HepG2 (cell line): Measurements from ENCODE around the gene USH2A. TPM values are rescaled to one million over a fixed set of nuclear protein-coding genes. Genes with fewer than 3 reads are reported as not detected.

Source experiments
- ATAC-seq: fragments of 200-7000 bp; cut with Tn5 transposase; 3 replicates; pipeline ENCODE4 v1.9.1; 2020; ENCODE audit warnings: mild to moderate bottlenecking, moderate library complexity
- BruUV-seq: library from RNA; stranded (reverse); fragments of 400-500 nt; replicated peaks from 2 replicates; lab custom pipeline; 2021; lab: Mats Ljungman, UMichigan
- CTCF ChIA-PET: fragments of 300-600 bp; formaldehyde crosslinking; extraction: SDS; loops from one replicate; lab custom pipeline; 2021; ENCODE audit warnings: low total read pairs, inconsistent platforms, low intra/inter-chr PET ratio; lab: Yijun Ruan, JAX
- POLR2A ChIA-PET: fragments of 350-600 bp; sonication (Branson Sonifier 250); formaldehyde crosslinking; loops from one replicate; lab custom pipeline; 2020; ENCODE audit warnings: antibody characterized with exemption, inconsistent platforms; lab: Yijun Ruan, JAX
- DNase-seq: peaks from one replicate; pipeline ENCODE4 v3.0.0-alpha.2; 2015; ENCODE audit warnings: low spot score
- FAIRE-seq: peaks from 3 replicates; lab custom pipeline; 2011; peaks lifted over from hg19 to GRCh38; lab: Jason Lieb, UNC
- H2AFZ ChIP-seq: one replicate; pipeline ENCODE4 v1.6.1; 2011; ENCODE audit warnings: low read length, inconsistent platforms
- H3K27ac ChIP-seq: fragments of 300-600 bp; 3 replicates; pipeline ENCODE4 v1.8.0; 2011; ENCODE audit warnings: mixed run types, mild to moderate bottlenecking, mixed read lengths, low read length, inconsistent platforms; ENCODE audit not compliant: insufficient read depth; ENCODE audit errors: extremely low read length
- H3K27me3 ChIP-seq, 2 experiments: fragments of 200-600 bp in 1 of 2; 2 replicates in 1 of 2; 3 replicates in 1 of 2; pipeline versions ENCODE4 v1.6.0 to v1.8.0; 2011; ENCODE audit warnings: low read length in 2 of 2, mild to moderate bottlenecking in 2 of 2, moderate library complexity in 2 of 2, inconsistent platforms in 1 of 2; ENCODE audit not compliant: insufficient read depth in 2 of 2, control insufficient read depth in 1 of 2
- H3K36me3 ChIP-seq, 2 experiments: fragments of 200-600 bp in 1 of 2; replicated peaks in 1 of 2; 2 replicates in 1 of 2; 3 replicates in 1 of 2; pipeline versions ENCODE4 v1.5.1 to v1.8.0; 2011; ENCODE audit warnings: low read length in 2 of 2, inconsistent platforms in 1 of 2; ENCODE audit not compliant: insufficient read depth in 2 of 2, control insufficient read depth in 1 of 2
- H3K4me1 ChIP-seq: 2 replicates; pipeline ENCODE4 v1.5.1; 2012; ENCODE audit warnings: low read length, inconsistent platforms; ENCODE audit not compliant: insufficient read depth
- H3K4me2 ChIP-seq: 2 replicates; pipeline ENCODE4 v1.6.0; 2011; ENCODE audit warnings: low read depth, low read length, inconsistent platforms
- H3K4me3 ChIP-seq, 3 experiments: fragments of 200-600 bp in 1 of 3; sonication (generic), shearing (Covaris generic) in 1 of 3; replicated peaks in 1 of 3; 2 replicates each; pipeline ENCODE4 v1.5.1; 2011 to 2016; ENCODE audit warnings: low read length in 3 of 3, inconsistent platforms in 2 of 3, low read depth in 2 of 3, mild to moderate bottlenecking in 2 of 3, control low read depth in 1 of 3, mixed read lengths in 1 of 3; ENCODE audit not compliant: insufficient read depth in 1 of 3
- H3K79me2 ChIP-seq: one replicate; pipeline ENCODE4 v1.6.1; 2011; ENCODE audit warnings: low read length, inconsistent platforms; ENCODE audit not compliant: insufficient read depth
- H3K9ac ChIP-seq: 2 replicates; pipeline ENCODE4 v1.6.0; 2011; ENCODE audit warnings: mild to moderate bottlenecking, low read depth, low read length, inconsistent platforms; ENCODE audit not compliant: insufficient read depth
- H3K9me3 ChIP-seq: 2 replicates; pipeline ENCODE4 v1.5.1; 2012; ENCODE audit warnings: mild to moderate bottlenecking, low read length
- H4K20me1 ChIP-seq: 2 replicates; pipeline ENCODE4 v1.6.0; 2011; ENCODE audit warnings: inconsistent platforms, mild to moderate bottlenecking, low read length, moderate library complexity; ENCODE audit not compliant: insufficient read depth
- FOXM1 ChIP-seq: sonication (generic); formaldehyde crosslinking; IDR thresholded peaks from 2 replicates; pipeline ENCODE4 v1.5.0; 2020; ENCODE audit warnings: missing genetic modification reagents
- MED13 ChIP-seq: sonication (generic); formaldehyde crosslinking; IDR thresholded peaks from 2 replicates; pipeline ENCODE4 v1.5.0; 2020; ENCODE audit warnings: missing genetic modification reagents
- MIER3 ChIP-seq: IDR thresholded peaks from 2 replicates; pipeline ENCODE4 v1.6.1; 2016; ENCODE audit warnings: missing compliant biosample characterization, borderline replicate concordance
- NFKBIZ ChIP-seq: IDR thresholded peaks from 2 replicates; pipeline ENCODE4 v1.6.1; 2018; ENCODE audit warnings: missing genetic modification reagents, missing compliant biosample characterization
- SP1 ChIP-seq, 2 experiments: fragments of 450-650 bp in 1 of 2; sonication (generic) in 1 of 2; formaldehyde crosslinking in 1 of 2; IDR thresholded peaks; 2 replicates each; pipeline versions ENCODE4 v1.4.0 to v1.6.1; 2016 to 2020; ENCODE audit warnings: missing genetic modification reagents in 1 of 2
- SRSF4 ChIP-seq: fragments of 200-400 bp; formaldehyde crosslinking; IDR thresholded peaks from one replicate; pipeline ENCODE4 v1.6.1; 2018; ENCODE audit warnings: mild to moderate bottlenecking, low read depth, low read length, moderate library complexity; ENCODE audit not compliant: poor library complexity, severe bottlenecking
- XBP1 ChIP-seq: sonication (generic); formaldehyde crosslinking; IDR thresholded peaks from 2 replicates; pipeline ENCODE4 v1.5.0; 2020; ENCODE audit warnings: missing genetic modification reagents
- ZFY ChIP-seq: sonication (generic); formaldehyde crosslinking; IDR thresholded peaks from 2 replicates; pipeline ENCODE4 v1.4.0; 2020; ENCODE audit warnings: missing genetic modification reagents
- ZNF766 ChIP-seq: sonication (generic); formaldehyde crosslinking; IDR thresholded peaks from 2 replicates; pipeline ENCODE4 v1.5.0; 2020; ENCODE audit warnings: missing genetic modification reagents, borderline replicate concordance
- WGBS: methylation state at CpG from one replicate; pipeline ENCODE4 v1.1.6; 2017; ENCODE audit warnings: low lambda C conversion rate; 5-methylcytosine and 5-hydroxymethylcytosine counted together
- in situ Hi-C: cut with HindIII; loops from 2 replicates; pipeline ENCODE4 v1.10.0; 2017; ENCODE audit warnings: low pct_unique_long_range_greater_than_20kb; ENCODE audit not compliant: extremely low pct_ligation_motif_present
- intact Hi-C: fragments of 100-400 bp; cut with micrococcal nuclease; formaldehyde crosslinking; loops from one replicate; pipeline ENCODE4 v1.10.0; 2022; ENCODE audit not compliant: unreplicated experiment
- polyA plus RNA-seq, 8 experiments: library from polyadenylated mRNA; depleted of rRNA in 3 of 8; stranded (reverse) in 7 of 8; unstranded in 1 of 8; fragments of >200 nt; fragmentation: Illumina TruSeq in 4 of 8; extraction: Trizol in 4 of 8; gene quantifications; 2 replicates each; pipeline versions ENCODE4 v1.2.1 to v1.2.3, GENCODE V29; 2011 to 2016; ENCODE audit warnings: low read depth in 4 of 8, missing spikeins in 1 of 8, mixed read lengths in 1 of 8; ENCODE audit not compliant: insufficient read depth in 1 of 8
- total RNA-seq, 5 experiments: library from RNA; depleted of rRNA; stranded (reverse); fragments of >200 nt; fragmentation: Illumina TruSeq; extraction: Trizol; gene quantifications; 2 replicates each; pipeline ENCODE4 v1.2.3, GENCODE V29; 2016; ENCODE audit warnings: low read depth in 1 of 5
- TF ChIP-seq, protein P1 (sequence below): sonication (generic); formaldehyde crosslinking; IDR thresholded peaks from 2 replicates; pipeline ENCODE4 v1.4.0; 2020; ENCODE audit warnings: missing genetic modification reagents

Gene USH2A
- total and polyA plus RNA-seq, 2 of the 13 experiments (the other 11 are each of a cell fraction or from before 2014, with no cell fraction given), result 0.02 TPM; not detected in 1

DNA sequence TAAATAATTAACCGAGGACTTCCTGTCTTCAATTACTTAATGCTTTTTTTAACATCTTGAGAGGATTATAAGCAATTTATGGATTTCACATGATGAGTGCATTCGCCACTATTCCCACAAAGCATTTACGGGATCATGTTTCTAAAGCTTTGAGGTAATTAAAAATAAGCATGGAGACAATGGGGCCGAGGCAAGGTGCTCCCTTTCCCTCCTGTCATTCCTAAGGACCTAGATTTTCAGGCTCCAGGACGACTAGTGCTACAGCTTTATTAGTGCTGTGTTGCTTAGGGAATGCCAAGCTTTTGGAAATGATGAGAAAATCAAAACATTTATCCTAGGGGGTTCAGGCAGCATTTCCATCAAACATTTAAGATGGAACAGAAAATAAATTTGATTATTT lies 646.9 kb downstream of the USH2A start:
- Histone ChIP-seq H3K27me3 (no peaks in the 10 kb centered on the region), H3K9ac (no peak overlapping the region), H3K4me2 (no peak overlapping the region)
- no peak for TF ChIP-seq XBP1 (CRISPR knock-in tag)
- no peak for TF ChIP-seq MIER3 (CRISPR knock-in tag)
- TF ChIP-seq SRSF4, result no peak
- TF ChIP-seq ZFY, result no peak
- no peak for TF ChIP-seq SP1 (IDR thresholded peaks at IDR 0.05)
- TF ChIP-seq SP1 (CRISPR knock-in tag; IDR thresholded peaks at IDR 0.05), result no peak
- TF ChIP-seq ZNF766 (CRISPR knock-in tag), result no peak
- TF ChIP-seq, protein P1, sequence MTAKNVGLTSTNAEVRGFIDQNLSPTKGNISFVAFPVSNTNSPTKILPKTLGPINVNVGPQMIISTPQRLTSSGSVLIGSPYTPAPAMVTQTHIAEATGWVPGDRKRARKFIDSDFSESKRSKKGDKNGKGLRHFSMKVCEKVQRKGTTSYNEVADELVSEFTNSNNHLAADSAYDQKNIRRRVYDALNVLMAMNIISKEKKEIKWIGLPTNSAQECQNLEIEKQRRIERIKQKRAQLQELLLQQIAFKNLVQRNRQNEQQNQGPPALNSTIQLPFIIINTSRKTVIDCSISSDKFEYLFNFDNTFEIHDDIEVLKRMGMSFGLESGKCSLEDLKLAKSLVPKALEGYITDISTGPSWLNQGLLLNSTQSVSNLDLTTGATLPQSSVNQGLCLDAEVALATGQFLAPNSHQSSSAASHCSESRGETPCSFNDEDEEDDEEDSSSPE (CRISPR knock-in tag), result no peak
- no peak for TF ChIP-seq NFKBIZ (CRISPR knock-in tag)
- TF ChIP-seq FOXM1 (CRISPR knock-in tag), result no peak
- no peak for TF ChIP-seq MED13 (CRISPR knock-in tag)
- TF ChIP-seq, all 625 proteins: peak for 0
- CTCF ChIA-PET, result no interaction called here
- Histone ChIP-seq H3K4me1 (no peaks in the 10 kb centered on the region), H3K27ac (no peak overlapping the region), H3K4me3 (no peak overlapping the region), H3K79me2 (no peaks in the 10 kb centered on the region), H3K9me3 (no peaks in the 10 kb centered on the region), H2AFZ (no peak overlapping the region), H4K20me1 (no peaks in the 10 kb centered on the region), H3K36me3 (no peaks in the 10 kb centered on the region)
- FAIRE-seq (no peak), ATAC-seq (no peak), DNase-seq (no peak)
- in situ Hi-C loops, result no loop called here
- WGBS, result 11% methylated on average over 5 of the region's 5 CpGs
- BruUV-seq, result no TSS peak
- POLR2A ChIA-PET, result no interaction called here
- intact Hi-C loops, result no loop called here
